HFF-Myc (cell line): ENCODE results near the gene STATH.
"Not testable (repeated sequence)": the region's sequence is repeated elsewhere in the genome, so short reads cannot be mapped to it uniquely, and the experiment has no call there.

ENCODE experiments used
- DNase-seq: peaks from one replicate; pipeline ENCODE4 v3.0.0-alpha.2; 2011; ENCODE audit warnings: low read depth; ENCODE audit errors: extremely low read depth
- H3K4me3 ChIP-seq: replicated peaks from 2 replicates; pipeline ENCODE4 v1.5.1; 2011; ENCODE audit warnings: low read depth, mild to moderate bottlenecking, control low read depth, low read length
- CTCF ChIP-seq: IDR thresholded peaks from 2 replicates; pipeline ENCODE4 v1.5.1; 2012; ENCODE audit warnings: mild to moderate bottlenecking, low read depth, low read length, control low read depth; ENCODE audit errors: missing control alignments

Gene STATH

GRCh38 chr4:70008771-70009170, 13.0 kb downstream of the STATH start:
- TF ChIP-seq CTCF, result no peak
- DNase-seq, result no peak
- no peak overlapping the region for H3K4me3 ChIP-seq

- not testable (repeated sequence) for H3K4me3 ChIP-seq, DNase-seq
These were observed 23.2 kb downstream of the STATH start for GRCh38 chr4:70019006-70019405.

- H3K4me3 ChIP-seq, result no peak overlapping the region
- no peak for DNase-seq
- TF ChIP-seq CTCF, result no peak
These were observed 27.5 kb downstream of the STATH start for GRCh38 chr4:70023218-70023617.

GRCh38 chr4:70027011-70027410, 31.2 kb downstream of the STATH start:
- no peak for TF ChIP-seq CTCF
- H3K4me3 ChIP-seq, result no peak overlapping the region
- no peak for DNase-seq

GRCh38 chr4:70028159-70028558, 32.4 kb downstream of the STATH start, which contains the start of gene HTN3:
Gene HTN3, plus strand, starts transcription at chr4:70028459. Its CDS starts 2,282 bp downstream, at chr4:70030741.
- DNase-seq, H3K4me3 ChIP-seq: not testable (repeated sequence)

GRCh38 chr4:70037559-70037958, 41.8 kb downstream of the STATH start:
- not testable (repeated sequence) for H3K4me3 ChIP-seq, DNase-seq

- not testable (repeated sequence) for DNase-seq, H3K4me3 ChIP-seq
These were observed 44.2 kb downstream of the STATH start for GRCh38 chr4:70039928-70040327.

- no peak for TF ChIP-seq CTCF
- H3K4me3 ChIP-seq, result no peak overlapping the region
- DNase-seq, result no peak
These were observed 46.0 kb downstream of the STATH start for GRCh38 chr4:70041652-70042286.

- not testable (repeated sequence) for H3K4me3 ChIP-seq, DNase-seq
These were observed 54.4 kb downstream of the STATH start, which contains the start of gene HTN1 for GRCh38 chr4:70050138-70050537. Gene HTN1, plus strand, starts transcription at chr4:70050438. Its CDS starts 2,639 bp downstream, at chr4:70053077.
